NCI-H526 (cell line): ENCODE results near the gene GOLGA8A.
"Not testable (repeated sequence)": the region's sequence is repeated elsewhere in the genome, so short reads cannot be mapped to it uniquely, and the experiment has no call there.

Experiments used
- DNase-seq, 2 experiments: peaks; one replicate each; lab custom pipeline; 2025; lab: John Stamatoyannopoulos, UW

The GOLGA8A gene, protein sequence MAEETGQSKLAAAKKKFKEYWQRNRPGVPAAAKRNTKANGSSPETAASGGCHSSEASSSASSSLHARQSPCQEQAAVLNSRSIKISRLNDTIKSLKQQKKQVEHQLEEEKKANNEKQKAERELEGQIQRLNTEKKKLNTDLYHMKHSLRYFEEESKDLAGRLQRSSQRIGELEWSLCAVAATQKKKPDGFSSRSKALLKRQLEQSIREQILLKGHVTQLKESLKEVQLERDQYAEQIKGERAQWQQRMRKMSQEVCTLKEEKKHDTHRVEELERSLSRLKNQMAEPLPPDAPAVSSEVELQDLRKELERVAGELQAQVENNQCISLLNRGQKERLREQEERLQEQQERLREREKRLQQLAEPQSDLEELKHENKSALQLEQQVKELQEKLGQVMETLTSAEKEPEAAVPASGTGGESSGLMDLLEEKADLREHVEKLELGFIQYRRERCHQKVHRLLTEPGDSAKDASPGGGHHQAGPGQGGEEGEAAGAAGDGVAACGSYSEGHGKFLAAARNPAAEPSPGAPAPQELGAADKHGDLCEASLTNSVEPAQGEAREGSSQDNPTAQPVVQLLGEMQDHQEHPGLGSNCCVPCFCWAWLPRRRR

DNA sequence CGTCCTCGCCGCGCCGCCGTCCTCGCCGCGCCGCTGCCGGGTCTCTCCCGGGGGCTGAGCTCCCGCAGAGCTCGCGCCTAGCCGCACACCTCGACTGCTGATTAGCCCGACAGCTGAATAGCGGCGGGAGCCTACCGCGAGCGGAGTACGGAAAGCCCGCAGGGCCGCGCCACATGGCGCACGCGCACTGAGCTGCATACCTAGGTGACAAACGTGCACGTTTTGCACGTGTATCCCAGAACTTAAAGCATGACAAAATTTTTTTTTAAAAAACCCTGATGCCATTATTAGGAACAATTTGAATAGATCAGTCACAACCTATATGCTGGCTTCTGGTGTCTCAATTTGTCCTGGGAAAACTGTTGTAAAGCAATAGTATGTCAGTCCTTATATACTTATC lies at the start of gene GOLGA8A:
GOLGA8A (minus strand) TSS at position 122 of the 400 bp plus-strand sequence. CDS start 48,117 bp downstream, outside the sequence.
- DNase-seq, result peak; percentile 44 to 90

DNA sequence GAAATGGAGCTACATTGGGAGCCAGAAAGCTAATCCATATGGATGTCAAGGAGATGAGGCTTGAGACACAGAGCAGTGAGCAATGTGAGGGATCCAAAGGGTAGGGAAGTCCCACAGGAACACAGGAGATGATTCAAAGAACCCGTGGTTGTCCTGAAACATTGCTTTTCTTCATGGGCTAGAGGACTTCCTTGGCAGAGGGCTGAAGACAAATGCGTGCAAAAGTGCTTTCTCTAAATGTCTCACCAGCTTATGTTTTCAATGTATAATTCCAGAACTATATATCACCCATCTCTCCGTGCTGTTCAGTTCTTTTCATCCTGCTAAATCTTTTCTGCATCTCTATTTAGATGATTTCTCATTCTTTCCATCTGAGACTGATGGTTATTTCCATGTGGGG lies 46.0 kb upstream of the GOLGA8A start:
- no peak for DNase-seq

DNA sequence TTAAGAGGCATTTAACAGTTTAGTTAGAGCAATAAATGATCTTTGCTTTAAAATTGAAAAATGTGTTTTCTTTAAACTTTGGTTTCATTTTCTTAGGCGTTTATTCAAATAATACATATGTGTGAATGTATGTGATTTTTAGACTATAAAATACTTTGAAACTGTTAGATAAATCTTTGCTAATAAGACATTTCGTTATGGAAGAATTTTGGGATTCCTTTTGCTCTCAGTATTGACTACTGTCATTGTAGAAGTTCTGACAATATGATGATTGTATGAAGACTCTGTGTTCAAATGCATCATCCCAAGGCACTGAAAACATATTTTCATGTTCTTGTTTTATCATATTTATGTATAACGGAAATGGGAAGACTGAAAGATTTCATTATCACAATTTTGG lies 43.8 kb upstream of the GOLGA8A start:
- DNase-seq, result no peak

DNA sequence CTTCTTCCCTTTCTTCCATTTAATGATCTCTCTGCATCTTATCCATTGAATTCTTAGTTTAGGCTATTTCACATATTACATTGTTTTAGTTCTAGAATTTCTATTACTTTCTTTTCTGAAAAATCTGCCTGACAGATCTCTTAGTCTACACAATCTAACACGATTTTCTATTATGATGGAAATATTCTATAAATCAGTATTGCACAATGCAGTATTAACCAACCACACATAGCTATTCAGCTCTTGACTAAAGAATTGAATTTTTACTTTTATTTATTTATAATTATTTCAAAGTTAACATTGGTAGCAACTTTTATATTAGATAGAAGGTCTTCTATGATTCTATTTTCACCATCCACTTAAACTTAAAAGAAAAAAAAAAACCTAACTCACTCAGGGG lies 36.2 kb upstream of the GOLGA8A start:
- DNase-seq, result no peak

DNA sequence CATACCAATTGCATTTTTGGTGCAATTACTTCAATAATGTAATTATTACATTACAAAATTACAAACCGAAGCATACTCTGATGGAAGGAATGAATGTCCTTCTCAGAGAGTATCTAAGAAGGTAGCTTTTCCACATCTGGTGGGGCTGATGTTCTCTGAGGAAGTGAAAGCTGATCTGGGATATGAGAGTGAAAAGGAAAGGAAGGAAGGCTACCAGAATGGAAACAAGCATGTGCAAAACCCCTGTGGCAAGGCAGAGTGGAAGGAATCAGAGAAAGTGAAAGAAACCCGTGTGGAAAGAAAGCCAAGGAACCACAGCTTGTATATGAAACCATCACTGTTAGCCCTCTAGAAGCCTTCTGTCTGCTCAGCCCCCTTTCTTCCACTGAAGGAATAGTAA lies 35.3 kb upstream of the GOLGA8A start:
- DNase-seq, result no peak

DNA sequence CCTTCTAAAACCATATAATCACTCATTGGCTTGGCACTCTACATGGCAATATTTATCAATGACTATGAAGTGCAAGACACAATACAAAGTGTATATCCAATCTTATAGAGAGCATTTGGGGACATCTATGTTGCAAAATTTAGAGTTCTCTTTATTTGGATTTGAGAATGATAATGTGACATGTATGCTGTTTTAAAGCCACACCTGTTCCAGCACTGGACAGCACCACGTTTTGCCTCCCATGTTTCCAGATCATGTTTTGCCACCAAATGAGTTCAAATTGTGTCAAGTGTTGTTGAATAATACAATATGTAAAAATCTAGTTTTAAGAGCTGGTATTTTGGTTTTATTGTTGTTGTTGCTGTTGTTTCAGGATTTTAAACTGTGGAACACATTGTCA lies 33.3 kb upstream of the GOLGA8A start:
- DNase-seq, result no peak

DNA sequence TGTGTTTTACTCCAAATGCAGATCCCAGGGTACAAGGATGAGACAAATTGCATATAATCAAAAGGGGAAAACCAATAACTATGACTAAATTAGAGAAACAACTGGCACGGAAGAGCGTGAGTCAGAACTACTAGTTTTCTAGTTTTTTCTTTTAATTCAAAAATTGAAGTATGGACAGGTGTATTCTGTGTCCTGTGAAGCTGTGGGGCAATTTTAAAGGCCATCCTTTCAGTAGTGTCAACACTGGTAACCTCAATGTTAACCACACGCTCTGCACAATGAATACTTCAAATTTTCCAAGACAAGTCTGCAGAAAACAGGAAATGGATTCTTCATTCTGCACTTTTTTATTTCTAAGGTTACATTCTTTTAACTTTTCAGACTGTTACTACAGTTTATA lies 32.5 kb upstream of the GOLGA8A start:
- DNase-seq, result no peak

DNA sequence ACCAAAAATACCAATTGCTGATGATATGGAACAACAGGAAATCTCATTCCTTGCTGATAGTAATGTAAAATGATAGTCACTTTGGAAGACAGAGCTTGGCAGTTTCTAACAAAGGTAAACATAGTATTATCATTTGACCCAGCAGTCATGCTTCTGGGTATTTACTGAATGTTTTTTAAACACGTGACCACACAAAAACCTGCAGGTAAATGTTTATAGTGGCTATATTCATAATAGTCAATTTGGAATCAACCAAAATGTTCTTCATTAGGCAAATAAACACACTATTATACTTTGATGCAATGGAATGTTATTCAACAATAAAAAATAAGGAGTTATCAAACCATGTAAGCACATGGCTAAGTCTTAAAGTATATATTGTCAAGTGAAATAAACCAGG lies 24.1 kb upstream of the GOLGA8A start:
- DNase-seq, result no peak

DNA sequence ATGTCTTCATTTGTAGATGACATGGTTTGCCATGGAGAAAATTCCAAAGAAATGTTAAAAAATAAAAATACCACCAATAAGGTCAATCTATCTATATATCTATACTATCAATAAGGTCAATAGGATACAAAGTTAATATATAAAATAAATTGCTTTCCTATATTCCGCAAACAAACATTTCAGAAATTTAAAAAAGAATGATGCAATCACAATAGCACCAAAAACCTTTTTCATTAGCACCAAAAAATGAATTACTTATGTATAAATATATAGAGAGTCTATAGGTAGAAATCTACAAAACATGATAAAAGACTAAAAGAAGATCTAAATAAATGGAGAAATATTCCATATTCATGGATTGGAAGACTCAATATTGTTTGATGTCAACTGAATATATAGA lies 22.8 kb upstream of the GOLGA8A start:
- no peak for DNase-seq

DNA sequence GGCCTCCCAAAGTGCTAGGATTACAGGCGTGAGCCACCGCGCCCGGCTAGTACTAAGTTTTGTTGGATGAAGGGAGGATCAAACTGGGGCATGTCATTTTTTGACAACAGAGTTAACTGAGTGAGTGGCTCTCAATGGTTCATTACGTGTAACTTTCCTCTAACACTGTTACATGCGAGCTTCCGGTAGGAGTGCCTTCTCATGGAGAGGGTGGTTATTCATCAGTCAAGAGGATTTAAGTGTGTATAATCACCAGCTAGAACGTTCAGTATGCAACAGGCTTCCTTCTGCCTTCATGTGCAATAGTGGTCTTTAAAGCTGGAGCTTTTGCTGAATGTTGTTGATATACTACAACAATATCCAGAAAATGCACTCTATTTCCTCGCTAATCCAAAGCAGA lies 19.1 kb upstream of the GOLGA8A start:
- DNase-seq, result no peak

DNA sequence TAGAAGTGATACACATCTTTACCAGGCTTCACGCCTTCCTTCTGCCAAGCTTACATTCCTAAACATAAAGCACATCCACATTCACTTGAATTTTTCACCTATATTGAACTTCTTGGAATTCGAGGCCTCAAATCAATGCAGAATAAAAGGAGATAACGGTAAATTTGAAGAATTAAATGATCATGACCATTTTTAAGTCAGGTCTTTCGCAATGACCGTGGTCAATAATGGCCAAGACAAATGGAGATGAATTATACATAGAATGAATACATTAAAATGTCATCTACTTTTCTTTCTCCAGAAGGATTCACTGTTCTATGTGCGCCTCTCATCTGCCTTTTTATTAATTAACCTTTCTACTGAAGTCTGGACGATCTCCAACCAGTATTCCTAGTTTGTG lies 5.3 kb upstream of the GOLGA8A start:
- DNase-seq, result no peak

DNA sequence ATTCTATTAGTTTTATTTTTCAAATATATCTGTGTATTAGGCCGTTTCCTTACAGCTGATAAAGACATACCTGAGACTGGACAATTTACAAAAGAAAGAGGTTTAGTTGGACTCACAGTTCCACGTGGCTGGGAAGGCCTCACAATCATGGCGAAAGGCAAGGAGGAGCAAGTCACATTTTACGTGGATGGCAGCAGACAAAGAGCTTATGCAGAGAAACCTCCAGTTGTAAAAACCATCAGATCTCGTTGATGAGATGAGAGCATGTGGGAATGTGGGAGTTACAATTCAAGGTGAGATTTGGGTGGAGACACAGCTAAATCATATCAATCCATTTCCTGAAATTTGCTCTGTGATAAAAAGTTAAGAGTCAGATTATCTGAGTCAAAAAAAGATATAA lies 2.3 kb upstream of the GOLGA8A start:
- no peak for DNase-seq

DNA sequence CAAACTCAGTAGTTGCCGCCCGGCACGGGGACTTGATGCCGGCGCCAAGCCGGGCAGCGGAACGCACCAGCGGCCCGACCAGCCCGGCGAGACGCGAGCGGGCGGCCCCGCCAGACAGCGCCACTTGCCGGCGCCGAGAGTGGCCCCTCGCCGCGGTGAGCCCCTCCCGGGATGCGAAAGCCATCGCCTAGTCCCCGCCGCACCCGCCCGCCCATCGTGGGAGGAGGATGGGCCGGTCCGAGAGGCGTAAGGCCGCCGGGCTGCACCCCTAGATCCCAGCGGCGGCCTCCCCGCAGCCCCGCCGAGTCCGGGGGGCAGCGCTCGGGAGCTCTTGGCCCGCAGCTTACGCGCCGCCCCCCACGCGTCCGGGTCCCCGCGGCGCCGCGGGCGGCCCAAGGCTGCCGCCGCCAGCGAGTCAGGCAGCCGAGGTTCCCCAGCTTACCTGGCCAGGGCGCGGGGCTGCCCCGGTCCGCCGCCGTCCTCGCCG lies 609 bp downstream of the GOLGA8A start:
- DNase-seq, result peak in 1 of 2 experiments; percentile 69

DNA sequence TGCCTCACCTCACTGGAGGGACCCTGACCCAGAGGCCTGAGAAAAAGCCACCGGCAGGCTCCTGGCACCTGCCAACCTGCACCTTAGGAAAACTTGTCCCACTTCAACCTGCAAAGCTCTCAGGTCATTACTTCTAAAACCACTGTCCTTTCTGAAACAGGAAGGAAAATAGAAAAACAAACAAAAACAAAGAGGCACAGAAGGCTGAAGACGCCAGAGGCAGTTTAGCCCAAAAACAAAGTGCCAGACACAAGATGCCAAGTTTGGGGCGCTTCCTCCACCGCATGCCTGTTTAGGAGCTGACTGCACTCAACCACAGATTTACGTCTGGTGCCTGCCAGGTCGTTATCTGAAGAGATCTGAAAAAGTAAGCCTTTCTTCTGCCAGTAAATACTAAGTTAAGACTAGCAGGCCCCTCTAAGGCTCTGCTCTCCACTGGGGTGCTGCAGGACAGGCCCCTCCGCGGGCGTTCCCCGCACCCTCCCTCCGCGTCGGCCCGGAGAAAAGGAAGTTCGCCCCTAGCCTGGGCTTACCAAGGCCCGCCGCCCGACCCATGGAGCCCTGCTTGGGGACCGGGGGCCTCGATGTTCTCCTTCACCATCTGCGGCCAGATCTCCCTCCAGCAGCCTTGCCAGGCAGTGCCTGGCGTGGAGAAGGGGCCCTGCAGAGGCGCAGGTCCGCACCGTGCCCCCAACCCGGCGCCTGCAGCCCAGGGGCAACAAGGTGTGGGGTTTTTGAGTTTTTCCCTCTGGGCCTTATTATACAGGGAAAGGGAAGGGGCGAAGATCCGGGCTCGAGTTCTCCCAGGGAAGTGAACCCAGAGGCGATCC lies 1.3 kb downstream of the GOLGA8A start:
- peak in 1 of 2 experiments; percentile 47 for DNase-seq

DNA sequence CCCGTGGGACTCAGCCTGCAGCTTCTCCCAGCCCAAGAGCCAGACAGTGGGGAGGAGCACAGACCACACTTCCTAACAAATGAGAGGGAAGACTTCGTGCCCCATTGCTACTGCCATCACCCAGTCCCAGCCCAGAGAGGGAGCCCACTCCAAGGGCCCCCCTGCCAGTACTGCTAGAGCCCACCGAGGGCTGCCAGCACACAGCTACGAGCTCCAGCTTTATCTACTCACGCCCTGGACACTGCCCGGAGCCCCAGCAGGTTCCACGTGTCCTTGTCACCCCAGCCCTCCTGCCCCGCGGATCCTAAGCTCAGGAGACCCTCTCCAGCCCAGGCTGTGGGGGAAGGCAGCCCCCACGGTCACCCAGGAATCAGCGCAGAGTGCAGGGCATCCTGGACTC lies 1.9 kb downstream of the GOLGA8A start:
- DNase-seq, result no peak

DNA sequence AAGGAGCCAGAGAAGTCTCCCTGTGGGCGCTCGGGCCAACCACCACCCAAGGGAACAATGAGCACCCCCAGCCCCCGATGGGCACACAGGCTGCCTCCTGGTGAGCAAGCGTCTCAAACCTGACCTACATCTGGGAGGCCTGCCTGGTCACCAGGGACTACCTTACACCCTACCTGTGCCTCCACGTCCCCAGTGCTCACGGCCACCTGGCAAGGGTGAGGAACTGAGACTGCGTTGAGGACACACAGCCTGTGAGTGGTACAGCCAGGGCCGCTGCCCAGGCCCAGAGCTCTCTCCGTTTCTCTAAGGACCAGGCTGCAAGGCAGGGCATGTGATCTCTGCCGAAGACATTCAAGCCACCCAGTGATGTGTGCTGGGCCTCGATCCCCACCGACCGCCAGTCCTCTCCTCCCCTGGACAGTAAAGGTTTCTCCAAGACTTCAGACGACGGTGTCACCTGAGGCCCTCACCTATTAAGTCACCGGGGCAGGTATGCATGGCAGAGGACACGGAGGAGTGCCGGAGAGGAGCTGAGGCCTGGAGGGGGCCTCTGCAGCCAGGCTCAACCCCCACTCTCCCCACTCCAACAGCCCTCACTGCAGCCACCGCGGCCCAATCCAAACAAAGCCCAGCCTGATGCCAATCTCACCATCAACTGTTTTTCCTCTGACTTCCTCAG lies 2.8 kb downstream of the GOLGA8A start:
- DNase-seq, result no peak

DNA sequence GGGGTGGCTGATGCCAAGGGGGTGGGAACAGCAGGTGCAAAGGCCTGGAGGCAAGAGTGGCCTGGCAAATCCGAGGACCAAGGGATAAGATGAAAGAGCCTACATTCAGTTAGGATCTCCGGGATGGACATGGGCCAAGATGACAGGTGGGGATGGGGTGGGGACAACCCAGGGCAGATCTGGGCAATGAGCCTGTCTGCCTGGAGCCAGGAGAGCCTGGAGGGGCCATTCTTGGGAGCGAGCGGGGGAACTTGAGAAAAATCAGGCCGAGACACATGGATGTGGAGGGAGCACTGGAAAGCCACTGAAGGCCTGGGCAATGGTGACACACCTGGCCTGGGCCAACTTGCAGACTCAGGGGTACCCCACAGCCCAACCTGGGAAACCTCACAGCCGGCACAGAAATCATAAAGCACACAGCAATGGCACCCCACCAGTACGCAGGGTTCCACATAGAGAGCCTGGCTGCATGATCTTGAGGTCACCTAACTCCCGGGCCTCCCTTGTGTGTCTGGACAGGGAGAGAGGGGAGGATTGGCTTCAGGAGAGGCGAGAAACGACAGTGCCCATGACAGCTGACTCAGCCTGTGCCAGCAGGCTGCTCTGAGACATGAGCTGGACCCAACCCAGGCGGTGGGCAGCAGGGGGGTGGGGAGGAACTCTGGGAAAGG lies 3.5 kb downstream of the GOLGA8A start:
- DNase-seq, result not testable (repeated sequence)

DNA sequence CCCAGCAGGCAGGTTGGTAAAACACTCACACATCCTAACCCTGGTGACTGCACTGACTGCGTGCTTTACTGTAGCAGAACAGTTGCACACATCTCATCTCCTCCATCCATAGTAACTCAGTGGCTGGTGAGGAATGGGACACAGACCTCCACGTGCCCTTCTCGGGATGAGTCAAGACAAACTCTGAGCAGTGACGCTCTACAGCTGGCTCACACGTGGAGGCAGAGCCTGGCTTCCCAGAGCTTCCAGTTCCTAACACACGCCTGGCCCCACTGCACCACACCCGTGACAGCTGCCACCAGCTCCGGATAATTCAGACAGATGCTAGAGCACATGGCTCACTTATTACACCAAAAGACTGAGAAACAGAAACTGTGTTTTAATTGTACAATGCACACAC lies 7.0 kb downstream of the GOLGA8A start:
- not testable (repeated sequence) for DNase-seq

DNA sequence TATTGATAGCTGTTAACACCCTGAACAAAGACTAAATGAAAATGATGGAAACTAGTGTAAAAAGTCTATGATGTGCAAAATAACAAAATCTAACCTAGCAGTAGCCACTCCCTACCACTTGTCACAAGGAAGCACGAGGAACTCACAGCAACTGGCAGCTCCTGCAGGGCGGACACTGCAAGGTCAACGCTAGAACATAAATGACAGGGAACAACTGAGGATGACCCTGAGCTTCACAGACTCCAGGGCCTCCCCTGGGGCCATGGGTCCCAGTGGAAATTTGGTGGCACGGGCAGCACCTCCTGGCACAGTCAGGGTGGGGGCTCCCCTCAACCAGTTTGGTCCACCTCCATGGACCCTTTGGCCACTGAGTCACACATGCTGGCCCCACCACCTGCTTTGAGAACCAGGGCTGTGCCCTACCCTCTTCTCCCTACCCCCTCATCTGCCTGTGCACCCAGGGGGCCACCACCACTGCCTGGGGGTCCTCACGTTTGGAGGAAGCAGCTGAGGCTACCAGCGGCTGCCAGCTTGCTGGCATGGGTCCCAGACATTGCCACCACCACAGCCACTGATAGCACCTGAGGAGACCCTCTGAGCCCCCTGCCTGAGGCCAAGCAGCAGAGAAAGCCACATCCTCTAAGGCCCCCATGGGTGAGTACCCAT lies 14.1 kb downstream of the GOLGA8A start:
- not testable (repeated sequence) for DNase-seq

DNA sequence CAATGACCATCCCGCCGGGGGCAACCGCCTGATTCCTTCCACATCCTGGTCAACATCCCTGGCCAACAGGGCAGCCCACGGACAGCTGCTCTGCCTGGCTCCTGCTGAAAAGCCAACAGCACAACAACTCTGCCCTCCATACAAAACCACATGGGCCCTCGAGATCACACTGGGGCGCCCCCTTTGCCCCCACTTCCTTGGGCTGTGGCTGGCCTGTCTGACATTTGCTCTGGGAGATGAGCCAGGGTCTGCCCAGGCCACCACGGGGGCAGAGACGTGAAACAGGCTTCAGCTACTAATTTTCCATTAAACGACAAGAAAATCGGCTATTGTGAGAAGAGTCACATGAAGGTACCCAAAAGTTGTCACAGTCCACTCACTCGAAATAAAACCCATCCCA lies 16.7 kb downstream of the GOLGA8A start:
- not testable (repeated sequence) for DNase-seq

DNA sequence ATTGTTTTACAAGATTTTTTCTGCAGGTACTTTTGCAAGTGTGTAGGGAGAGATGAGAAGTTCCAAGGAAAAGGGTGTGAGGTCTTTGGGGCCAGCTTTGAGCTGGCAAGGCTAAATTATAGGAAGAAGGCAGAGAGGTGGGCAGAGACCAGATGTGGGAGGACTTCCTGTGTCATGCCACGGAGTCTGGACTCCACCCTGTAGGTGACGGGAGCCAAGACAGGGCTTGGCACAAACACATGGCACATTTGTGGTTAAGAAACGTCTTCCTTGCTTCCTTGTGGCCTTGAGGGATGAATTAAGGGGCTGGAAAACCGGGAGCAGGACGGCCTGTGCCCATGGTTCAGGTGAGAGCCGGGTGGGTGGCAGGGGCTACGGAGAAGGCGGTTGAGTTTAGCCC lies 19.2 kb downstream of the GOLGA8A start:
- not testable (repeated sequence) for DNase-seq
